PFSK-1 (cell line): Measurements from ENCODE around the gene RPS24.

ENCODE experiments used
- FOXP2 ChIP-seq: optimal IDR thresholded peaks from 2 replicates; pipeline ENCODE3; 2011; ENCODE audit warnings: borderline replicate concordance, control low read depth, inconsistent platforms; ENCODE audit not compliant: insufficient read depth; ENCODE audit errors: extremely low read length, extremely low read depth
- POLR2AphosphoS5 ChIP-seq: IDR thresholded peaks from 2 replicates; pipeline ENCODE4 v1.6.1; 2012; ENCODE audit warnings: low read depth, mild to moderate bottlenecking, control low read depth, low read length, moderate library complexity
- SIN3A ChIP-seq: IDR thresholded peaks from 2 replicates; pipeline ENCODE4 v1.6.1; 2012; ENCODE audit warnings: mild to moderate bottlenecking, low read length, moderate library complexity, borderline replicate concordance; ENCODE audit not compliant: insufficient read depth
- TAF1 ChIP-seq: IDR thresholded peaks from 2 replicates; pipeline ENCODE4 v1.6.1; 2012; ENCODE audit warnings: low read length, control low read depth, borderline replicate concordance; ENCODE audit not compliant: insufficient read depth
- TF ChIP-seq, protein P1 (sequence below), 2 experiments: IDR thresholded peaks; 2 replicates each; pipeline versions ENCODE4 v1.6.1 to v1.8.0; 2011 to 2012; ENCODE audit warnings: low read depth in 2 of 2, low read length in 2 of 2, control low read depth in 1 of 2, inconsistent platforms in 1 of 2, mild to moderate bottlenecking in 1 of 2, moderate library complexity in 1 of 2; ENCODE audit not compliant: insufficient read depth in 1 of 2

Gene RPS24

DNA sequence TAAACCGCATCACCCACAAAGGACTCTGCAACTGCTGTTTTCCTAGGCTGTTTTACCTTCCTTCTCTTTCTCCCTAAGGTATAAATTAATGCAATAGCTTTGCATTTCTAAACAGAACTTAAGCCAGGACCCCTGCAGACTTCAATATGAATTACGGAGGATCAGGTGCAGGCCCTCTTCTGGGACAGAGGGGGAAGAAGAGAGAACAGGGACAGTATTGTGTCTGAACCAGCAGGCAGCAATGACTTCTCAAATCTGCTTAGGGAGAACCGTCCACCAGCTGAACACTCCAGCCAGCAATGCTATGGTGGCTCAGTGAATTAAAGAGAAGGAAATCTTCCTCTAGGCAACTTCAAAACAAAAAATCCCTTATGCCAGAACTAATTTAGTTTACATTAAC is 40.0 kb upstream of the RPS24 start:
- no peak for TF ChIP-seq FOXP2
- no peak for TF ChIP-seq POLR2AphosphoS5
- no peak for TF ChIP-seq TAF1
- TF ChIP-seq SIN3A, result no peak
- TF ChIP-seq, protein P1, sequence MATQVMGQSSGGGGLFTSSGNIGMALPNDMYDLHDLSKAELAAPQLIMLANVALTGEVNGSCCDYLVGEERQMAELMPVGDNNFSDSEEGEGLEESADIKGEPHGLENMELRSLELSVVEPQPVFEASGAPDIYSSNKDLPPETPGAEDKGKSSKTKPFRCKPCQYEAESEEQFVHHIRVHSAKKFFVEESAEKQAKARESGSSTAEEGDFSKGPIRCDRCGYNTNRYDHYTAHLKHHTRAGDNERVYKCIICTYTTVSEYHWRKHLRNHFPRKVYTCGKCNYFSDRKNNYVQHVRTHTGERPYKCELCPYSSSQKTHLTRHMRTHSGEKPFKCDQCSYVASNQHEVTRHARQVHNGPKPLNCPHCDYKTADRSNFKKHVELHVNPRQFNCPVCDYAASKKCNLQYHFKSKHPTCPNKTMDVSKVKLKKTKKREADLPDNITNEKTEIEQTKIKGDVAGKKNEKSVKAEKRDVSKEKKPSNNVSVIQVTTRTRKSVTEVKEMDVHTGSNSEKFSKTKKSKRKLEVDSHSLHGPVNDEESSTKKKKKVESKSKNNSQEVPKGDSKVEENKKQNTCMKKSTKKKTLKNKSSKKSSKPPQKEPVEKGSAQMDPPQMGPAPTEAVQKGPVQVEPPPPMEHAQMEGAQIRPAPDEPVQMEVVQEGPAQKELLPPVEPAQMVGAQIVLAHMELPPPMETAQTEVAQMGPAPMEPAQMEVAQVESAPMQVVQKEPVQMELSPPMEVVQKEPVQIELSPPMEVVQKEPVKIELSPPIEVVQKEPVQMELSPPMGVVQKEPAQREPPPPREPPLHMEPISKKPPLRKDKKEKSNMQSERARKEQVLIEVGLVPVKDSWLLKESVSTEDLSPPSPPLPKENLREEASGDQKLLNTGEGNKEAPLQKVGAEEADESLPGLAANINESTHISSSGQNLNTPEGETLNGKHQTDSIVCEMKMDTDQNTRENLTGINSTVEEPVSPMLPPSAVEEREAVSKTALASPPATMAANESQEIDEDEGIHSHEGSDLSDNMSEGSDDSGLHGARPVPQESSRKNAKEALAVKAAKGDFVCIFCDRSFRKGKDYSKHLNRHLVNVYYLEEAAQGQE (IDR thresholded peaks at IDR 0.05; ENCODE audit: insufficient read depth in 1 of 2, low read depth in 2 of 2, low read length in 2 of 2), result no peak

DNA sequence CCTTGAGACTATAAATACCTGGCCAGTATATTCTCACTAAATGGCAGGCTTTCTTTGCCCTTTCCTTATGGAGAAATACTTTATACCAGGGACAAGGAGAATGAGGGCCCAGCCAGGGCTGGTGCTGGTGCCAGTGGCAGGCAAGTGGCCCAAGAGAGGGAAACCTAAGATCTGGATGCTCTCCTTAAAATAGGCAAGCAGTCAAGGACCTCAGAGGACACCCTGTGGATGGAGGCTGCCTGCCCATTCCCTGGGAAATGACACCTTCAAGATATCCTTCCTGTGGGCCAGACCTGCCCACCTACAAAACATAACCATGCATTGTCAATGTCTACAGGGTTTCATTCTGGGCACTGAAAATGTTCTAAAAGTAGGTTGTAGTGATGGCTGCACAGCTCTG is 33.5 kb upstream of the RPS24 start:
- no peak for TF ChIP-seq FOXP2
- no peak for TF ChIP-seq SIN3A
- no peak for TF ChIP-seq TAF1
- TF ChIP-seq POLR2AphosphoS5, result no peak
- TF ChIP-seq, protein P1 (IDR thresholded peaks at IDR 0.05; ENCODE audit: insufficient read depth in 1 of 2, low read depth in 2 of 2, low read length in 2 of 2), result no peak

DNA sequence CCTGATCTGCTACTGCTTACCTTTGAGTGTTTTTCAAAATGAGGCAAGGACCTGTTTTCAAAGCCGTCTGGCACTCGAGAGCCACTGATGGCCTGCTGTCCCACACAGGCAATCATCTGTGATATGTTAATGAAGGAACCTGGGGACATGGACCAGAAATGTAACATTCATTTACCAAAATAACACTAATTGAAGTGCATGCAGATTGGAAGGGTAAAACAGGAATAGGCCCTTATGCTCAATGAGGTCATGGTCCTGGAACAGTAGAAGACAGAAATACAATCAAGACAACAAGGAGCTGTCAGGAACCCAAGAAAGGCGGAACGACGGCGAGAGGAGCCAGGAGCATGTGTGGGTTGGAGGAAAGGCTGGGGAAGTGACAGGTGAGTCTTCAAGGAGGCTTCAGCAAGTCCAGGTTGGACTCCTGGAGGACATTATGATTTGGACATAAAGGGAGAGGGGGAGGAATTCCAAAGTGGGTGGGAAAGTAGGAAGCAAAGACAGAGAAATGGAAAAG is 32.6 kb upstream of the RPS24 start:
- TF ChIP-seq TAF1, result no peak
- TF ChIP-seq SIN3A, result no peak
- no peak for TF ChIP-seq POLR2AphosphoS5
- TF ChIP-seq, protein P1 (IDR thresholded peaks at IDR 0.05; ENCODE audit: insufficient read depth in 1 of 2, low read depth in 2 of 2, low read length in 2 of 2), result no peak

DNA sequence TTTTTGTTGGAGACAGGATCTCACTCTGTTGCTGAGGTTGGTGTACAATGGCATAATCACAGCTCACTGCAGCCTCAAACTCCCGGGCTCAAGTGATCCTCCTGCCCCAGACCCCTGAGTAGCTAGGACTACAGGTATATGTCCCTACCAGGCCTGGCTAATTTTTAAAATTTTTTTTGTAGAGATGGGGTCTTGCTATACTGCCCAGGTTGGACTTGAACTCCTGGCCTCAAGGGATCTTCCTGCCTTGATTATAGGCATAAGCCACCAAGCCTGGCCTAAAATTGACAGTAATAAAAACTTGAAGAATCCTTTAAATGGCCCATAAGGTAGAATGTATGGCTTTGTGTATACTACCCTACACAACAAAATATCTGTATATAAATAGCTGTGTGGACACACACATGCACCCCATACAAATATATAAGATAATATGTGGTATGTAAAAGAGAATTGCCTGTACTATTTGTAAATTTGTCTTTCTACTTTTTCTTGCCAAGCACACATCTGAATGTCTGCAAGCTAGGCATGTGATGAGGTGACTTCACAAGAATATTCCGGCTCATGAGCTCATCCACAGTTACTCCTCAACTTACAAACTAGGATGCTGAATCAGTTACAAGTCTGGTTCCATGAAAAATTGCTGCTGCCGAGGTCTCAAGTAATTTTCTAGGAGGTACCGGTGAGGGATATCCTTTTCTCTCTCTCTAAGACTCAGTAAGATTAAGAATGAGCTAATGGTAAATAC is 30.9 kb upstream of the RPS24 start:
- TF ChIP-seq, protein P1 (IDR thresholded peaks at IDR 0.05; ENCODE audit: insufficient read depth in 1 of 2, low read depth in 2 of 2, low read length in 2 of 2), result no peak
- TF ChIP-seq SIN3A (no peak), POLR2AphosphoS5 (no peak), TAF1 (no peak), FOXP2 (no peak)
